Amygdala (tissue), 56 donors: ENCODE data around the gene ALPL.

Experiments
- DNase-seq, 56 donors: peaks; one replicate each; lab custom pipeline; 2025; lab: John Stamatoyannopoulos, UW

The ALPL gene

DNA sequence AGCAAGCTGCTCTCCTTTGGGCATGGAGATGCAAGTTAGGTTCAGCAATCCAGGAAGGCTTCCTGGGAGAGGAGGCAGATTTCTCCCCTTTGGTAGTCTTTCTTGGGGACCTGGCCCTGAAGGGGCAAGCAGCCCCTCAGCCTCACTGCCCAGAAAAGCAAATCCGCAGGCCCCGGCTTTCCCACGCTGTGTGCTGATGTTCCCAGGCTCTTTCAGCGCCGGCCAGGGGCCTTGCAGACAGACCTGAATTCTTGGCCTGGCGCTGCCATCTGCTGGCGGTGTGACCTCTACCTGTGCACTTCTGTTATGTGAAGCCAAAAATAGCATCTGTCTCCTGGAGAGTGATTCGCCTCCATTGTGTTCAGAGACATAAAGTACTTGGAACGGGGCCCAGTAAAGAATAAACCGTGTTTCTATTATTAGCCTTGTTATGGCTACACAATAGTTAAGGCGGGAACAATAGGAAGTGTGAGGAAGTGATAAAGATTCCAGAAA is 64.8 kb downstream of the ALPL start:
- DNase-seq, result peak in 19 of 56 donors; percentile 9 to 65 (median 38)

DNA sequence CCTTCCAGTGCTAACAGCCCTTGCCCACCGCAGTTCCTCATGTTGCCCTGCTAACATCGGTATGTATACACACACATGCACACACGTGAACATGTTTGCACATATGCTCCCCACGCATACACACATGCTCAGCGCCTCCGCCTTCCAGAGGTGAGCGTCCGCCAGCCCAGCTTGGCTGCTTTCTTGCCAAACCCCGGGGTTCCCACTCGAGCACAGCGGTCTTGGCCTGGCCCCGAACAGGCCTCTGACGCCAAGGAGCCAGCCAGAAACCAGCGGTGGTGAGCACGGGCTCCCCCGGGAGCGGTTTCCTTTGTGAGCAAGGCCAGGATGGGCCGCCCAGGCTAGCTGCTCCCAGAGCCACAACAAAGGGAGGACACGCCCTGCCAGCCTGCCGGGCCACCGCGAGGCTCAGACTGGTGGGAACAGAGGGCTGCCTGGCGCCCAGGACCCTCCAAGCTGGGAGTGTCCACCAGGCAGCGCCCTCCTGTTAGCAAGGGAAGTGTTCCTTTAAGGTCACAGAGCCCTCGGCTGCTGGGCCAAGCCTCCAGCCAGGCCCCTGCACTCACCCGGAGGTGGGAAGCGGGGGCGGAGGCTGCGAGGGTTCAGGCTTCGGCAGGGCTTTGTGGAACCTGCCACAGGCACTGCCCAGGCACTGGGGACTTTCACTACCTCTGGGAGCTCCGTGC is 65.4 kb downstream of the ALPL start:
- peak in 3 of 56 donors; percentile 31 to 53 (median 38) for DNase-seq

GRCh38 chr1:21575351-21575942 is 66.2 kb downstream of the ALPL start:
- no peak for DNase-seq

DNA sequence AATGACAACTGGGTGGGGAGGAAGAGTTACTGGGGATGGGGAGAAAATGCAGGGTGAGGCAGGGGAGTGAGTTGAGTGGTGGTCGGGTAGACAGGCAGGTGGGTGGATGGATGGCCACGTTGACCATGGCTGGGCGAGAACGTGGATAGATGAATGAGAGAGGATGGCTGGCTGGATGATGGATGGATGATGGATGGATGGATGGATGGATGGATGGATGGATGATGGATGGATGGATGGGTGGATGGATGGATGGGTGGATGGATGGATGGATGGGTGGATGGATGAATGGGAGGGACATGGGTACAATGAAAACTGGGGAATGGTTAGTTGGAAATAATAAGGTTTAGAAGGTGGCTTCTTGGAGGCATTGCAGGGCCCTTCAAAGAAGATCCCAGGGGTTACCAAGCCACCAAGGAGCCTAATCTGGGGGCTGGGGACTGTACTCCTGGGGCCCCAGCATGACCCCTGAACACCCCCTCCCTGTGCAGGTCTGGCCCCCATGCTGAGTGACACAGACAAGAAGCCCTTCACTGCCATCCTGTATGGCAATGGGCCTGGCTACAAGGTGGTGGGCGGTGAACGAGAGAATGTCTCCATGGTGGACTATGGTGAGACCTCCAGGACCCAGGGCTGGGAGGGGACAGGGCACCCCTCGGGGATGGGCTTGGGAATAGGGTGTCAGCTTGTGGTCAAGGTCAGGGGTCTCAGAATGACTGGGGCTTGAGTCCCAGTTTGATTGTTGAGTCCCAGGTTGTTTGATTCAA is 67.0 kb downstream of the ALPL start:
- no peak for DNase-seq

- no peak for DNase-seq
Measured at GRCh38 chr1:21576798-21577187, 67.6 kb downstream of the ALPL start.

DNA sequence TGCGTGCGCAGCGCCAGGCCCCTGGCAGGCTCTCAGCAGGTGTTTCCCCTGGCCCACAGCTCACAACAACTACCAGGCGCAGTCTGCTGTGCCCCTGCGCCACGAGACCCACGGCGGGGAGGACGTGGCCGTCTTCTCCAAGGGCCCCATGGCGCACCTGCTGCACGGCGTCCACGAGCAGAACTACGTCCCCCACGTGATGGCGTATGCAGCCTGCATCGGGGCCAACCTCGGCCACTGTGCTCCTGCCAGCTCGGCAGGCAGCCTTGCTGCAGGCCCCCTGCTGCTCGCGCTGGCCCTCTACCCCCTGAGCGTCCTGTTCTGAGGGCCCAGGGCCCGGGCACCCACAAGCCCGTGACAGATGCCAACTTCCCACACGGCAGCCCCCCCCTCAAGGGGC is 68.1 kb downstream of the ALPL start:
- DNase-seq, result no peak

DNA sequence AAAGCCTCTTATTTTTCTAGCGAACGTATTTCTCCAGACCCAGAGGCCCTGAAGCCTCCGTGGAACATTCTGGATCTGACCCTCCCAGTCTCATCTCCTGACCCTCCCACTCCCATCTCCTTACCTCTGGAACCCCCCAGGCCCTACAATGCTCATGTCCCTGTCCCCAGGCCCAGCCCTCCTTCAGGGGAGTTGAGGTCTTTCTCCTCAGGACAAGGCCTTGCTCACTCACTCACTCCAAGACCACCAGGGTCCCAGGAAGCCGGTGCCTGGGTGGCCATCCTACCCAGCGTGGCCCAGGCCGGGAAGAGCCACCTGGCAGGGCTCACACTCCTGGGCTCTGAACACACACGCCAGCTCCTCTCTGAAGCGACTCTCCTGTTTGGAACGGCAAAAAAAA is 68.7 kb downstream of the ALPL start:
- DNase-seq, result no peak

GRCh38 chr1:21579791-21580190 is 70.6 kb downstream of the ALPL start:
- DNase-seq, result no peak

DNA sequence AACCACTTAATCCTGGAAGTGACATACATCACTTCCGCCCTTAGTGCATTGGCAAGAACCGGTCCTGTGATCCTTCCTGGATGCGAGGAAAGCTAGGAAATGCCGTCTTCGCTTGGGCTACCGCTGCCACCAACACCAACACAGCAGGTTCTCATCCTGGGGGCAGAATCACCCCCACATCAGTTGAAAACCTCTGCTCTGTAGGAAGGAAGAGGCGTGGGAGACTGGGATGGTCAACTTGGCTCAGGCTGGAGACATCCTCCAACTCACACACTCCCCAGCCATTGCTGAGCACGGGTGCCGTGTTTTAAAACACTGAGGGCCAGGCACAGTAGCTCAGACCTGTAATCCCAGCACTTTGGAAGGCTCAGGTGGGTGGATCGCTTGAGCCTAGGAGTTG is 74.9 kb downstream of the ALPL start:
- no peak for DNase-seq

DNA sequence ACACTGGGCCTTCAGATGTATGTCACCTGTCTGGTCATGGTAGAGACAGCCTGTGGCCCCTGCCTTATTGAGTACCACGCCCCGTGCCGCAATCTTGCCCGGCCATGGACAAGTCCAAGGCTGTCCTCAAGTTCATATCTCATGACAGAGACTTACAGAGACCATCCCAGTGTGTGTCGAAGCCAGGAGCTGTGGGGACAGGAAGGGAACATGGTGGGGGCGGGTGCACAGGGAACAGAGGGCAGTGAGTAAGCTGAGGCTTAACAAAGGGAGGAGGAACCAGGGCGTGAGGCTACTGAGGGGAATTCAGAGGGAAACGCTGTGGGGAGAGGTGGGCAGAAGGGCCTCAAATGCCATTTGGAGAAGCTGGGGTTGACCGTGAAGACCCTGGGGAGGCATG is 75.8 kb downstream of the ALPL start:
- DNase-seq, result no peak

- DNase-seq, result no peak
Measured at GRCh38 chr1:21586222-21586621, 77.0 kb downstream of the ALPL start.

- DNase-seq, result peak in 4 of 56 donors; percentile 32 to 58 (median 38)
Measured at GRCh38 chr1:21586846-21587601, 77.8 kb downstream of the ALPL start.

GRCh38 chr1:21587602-21587953 is 78.4 kb downstream of the ALPL start:
- no peak for DNase-seq

- DNase-seq, result no peak
Measured at GRCh38 chr1:21589618-21590017, 80.4 kb downstream of the ALPL start.

DNA sequence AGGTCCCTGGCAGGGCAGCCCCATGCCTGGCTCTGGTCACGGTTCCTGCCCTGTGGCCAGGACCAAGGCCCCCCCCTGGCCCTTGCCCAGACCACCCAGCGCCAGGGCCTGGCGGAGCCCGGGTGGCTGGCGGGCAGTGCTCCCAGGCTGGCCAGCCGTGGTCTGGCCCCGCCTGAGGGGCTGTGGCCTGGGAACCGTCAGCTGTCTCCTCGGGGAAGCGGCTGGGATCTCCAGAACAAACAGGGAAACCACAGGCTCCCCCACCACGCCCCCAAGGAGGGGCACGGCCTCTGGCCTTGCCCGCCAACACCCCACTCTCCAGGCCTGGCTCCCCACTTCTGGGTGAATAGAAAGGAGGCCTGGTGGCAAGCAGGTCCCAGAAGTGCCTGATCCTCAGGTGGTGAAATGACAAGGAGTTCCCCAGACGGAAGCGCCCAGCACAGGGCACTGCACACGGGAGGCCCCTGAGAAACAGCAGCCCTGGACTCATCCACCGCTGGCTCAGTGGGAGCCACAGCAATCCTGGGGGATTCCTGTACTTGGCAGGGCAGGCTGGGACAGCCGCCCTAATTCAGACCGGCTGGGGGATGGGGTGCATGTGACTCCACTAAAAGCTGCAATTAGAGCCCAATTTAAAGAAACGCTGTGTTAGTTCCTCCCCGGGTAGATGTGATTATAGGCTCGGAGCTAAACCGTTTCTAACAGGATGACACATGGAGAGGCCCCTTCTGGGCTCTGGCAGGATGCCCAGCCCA is 81.1 kb downstream of the ALPL start:
- DNase-seq, result peak in 11 of 56 donors; percentile 16 to 63 (median 31)

- DNase-seq, result no peak
Measured at GRCh38 chr1:21590934-21591333, 81.7 kb downstream of the ALPL start.

- no peak for DNase-seq
Measured at GRCh38 chr1:21592086-21592865, 83.1 kb downstream of the ALPL start.

DNA sequence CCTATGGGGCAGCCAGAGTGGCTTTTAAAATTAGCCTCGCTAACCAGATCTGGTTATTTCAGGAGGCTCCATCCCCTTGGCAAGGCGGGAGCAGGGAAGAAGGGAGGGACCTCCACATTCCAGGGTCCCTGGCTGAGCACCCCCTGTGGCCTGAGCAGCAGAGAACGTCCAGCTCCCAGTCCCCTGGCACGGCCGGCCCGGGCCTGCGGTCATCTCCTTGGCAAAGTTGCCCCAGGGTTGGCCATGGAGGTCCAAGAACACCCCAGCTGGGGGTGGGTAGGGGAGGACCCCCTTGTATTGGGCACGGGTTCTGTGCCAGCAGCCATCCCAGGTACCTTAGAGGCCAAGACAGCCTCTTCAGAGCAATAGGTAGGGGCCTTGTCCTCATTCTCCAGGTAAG is 84.0 kb downstream of the ALPL start:
- no peak for DNase-seq

- DNase-seq, result no peak
Measured at GRCh38 chr1:21594501-21594900, 85.3 kb downstream of the ALPL start.
